ENCODE measurements around the gene CLRN3.

Gene CLRN3, protein sequence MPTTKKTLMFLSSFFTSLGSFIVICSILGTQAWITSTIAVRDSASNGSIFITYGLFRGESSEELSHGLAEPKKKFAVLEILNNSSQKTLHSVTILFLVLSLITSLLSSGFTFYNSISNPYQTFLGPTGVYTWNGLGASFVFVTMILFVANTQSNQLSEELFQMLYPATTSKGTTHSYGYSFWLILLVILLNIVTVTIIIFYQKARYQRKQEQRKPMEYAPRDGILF

GRCh38 chr10:127892743-127893142 is at the start of gene CLRN3:
CLRN3 (minus strand) TSS chr10:127892941; CDS start chr10:127892784, 157 bp downstream.
- no peak for DNase-seq (ENCODE audit: low read depth)

DNA sequence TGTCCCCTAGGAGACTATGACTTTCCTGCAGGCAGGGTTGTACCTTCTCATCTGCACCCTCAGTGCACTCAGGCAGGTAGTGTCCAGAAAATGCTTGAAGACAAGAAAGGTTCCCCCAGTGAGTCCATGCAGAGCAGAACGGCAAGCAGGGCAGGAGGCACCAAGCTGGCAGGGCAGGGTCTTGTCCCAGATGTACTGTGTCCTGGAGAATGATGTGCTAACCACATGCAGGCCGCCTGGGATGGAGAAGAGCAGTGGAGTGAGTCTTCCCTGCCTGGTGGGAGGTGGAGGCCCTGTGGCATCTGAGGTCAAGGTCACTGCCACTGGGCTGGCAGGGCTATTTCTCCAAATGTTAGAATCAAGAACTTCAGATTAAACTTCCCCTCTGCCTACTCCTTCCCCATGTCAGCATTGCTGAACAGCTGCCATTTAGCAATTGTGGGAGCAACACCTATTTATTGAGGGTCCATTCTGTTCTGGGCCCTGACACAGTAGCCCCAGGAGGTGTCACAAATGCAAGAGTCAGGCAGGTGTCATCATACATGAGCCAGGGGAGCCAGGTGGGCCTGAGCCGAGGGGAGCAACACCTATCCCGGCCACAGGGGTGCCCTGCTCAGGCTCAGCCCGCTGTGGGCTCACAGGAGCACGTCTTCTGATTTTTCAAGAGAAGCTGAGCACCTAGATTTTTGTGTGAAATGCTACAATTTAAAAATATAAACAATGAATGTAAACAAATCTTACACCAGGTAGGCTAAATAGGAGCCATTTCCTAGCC is 48.3 kb upstream of the CLRN3 start:
- no peak for DNase-seq (ENCODE audit: low read depth)

- no peak for DNase-seq (ENCODE audit: low read depth)
Measured at GRCh38 chr10:127939786-127940330, 47.1 kb upstream of the CLRN3 start.

DNA sequence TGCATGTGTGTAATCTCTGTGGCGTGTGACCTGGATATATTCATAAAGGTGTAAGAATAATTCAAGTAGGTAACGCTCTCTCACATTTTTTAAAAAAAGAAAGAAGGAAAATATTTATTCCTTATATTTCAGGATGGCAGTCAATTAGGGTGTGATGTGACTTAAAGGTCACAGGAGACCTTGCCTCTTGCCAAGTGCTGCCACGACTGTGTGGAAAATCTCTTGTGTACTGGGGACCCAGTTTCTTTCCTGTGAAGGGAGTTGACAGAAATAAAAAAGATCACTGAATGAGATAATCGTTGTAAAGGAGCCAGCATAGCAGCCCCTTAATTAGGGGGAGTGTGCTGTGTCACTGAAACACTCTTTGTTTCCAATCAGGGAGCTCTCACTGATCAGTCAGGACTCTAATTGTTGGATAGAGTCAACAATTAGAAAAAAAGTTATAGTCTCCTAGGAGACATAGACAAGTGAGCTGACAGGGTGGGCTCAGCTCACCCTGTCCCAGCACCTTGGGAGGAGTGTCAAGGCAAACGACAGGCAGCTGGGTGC is 45.2 kb upstream of the CLRN3 start:
- no peak for DNase-seq (ENCODE audit: low read depth)

GRCh38 chr10:127937069-127937468 is 44.3 kb upstream of the CLRN3 start:
- DNase-seq (ENCODE audit: low read depth), result no peak

GRCh38 chr10:127935071-127935561 is 42.4 kb upstream of the CLRN3 start:
- no peak for DNase-seq (ENCODE audit: low read depth)

DNA sequence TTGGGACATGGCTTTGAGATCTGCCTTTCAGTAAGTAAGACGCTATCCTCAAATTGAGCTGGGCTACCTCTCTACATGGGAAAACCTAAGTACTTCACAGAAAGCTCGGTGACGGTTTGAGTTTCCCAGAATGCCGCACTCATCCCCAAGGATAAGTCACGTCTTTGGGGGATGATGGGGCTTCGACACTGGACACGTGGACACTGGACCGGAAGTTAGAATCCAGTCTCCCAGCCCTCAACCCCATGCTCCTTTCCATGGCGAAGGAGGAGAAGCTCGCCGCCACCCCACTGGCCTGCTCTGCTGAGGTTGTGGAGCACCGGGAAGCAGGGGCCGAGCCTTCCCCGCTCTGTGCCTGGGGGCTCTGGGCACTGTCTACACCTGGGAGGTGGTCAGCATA is 41.6 kb upstream of the CLRN3 start:
- DNase-seq (ENCODE audit: low read depth), result no peak

- DNase-seq (ENCODE audit: low read depth), result no peak
Measured at GRCh38 chr10:127933271-127933670, 40.5 kb upstream of the CLRN3 start.

DNA sequence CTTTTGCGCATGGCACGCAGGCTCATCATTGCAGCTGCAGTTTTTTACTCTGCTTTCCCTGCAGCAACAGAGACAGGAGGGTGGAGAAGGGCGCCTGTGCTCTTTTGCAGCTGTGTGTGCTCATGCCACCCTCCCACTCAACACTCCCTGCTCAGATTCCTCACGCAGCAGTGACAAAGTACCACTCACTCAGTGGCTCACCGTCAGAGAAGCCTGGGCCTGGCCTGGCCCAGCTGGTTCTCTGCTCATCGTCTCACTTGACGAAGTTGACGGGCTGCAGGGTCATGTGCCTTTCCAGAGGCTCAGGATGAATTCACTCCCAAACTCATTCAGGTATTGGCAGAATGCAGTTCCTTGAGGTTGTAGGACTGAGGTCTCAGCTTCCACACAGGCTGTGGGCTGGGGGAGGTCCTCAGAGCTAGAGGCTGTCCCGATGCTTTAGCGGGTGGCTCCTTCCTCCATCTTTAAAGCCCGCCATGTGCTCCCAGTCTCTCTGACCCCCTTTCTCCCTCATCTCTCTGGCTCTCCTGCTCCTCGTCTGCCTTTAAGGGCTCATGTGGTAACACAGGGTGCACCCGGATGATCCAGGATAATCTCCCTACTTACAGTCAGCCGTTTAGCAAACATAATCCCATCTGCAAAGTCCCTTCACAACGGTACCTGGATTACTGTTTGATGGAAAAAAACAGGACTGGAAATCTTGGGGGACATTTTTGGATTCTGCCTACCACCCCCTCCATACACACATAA is 40.0 kb upstream of the CLRN3 start:
- DNase-seq (ENCODE audit: low read depth), result no peak

GRCh38 chr10:127928021-127928806 is 35.5 kb upstream of the CLRN3 start:
- DNase-seq (ENCODE audit: low read depth), result no peak

GRCh38 chr10:127926455-127926854 is 33.7 kb upstream of the CLRN3 start:
- no peak for DNase-seq (ENCODE audit: low read depth)

GRCh38 chr10:127925471-127926207 is 32.9 kb upstream of the CLRN3 start:
- DNase-seq (ENCODE audit: low read depth), result no peak

- no peak for DNase-seq (ENCODE audit: low read depth)
Measured at GRCh38 chr10:127923646-127924045, 30.9 kb upstream of the CLRN3 start.

GRCh38 chr10:127922675-127923366 is 30.1 kb upstream of the CLRN3 start:
- peak; percentile 34 for DNase-seq (ENCODE audit: low read depth)

GRCh38 chr10:127922206-127922605 is 29.5 kb upstream of the CLRN3 start:
- DNase-seq (ENCODE audit: low read depth), result no peak

GRCh38 chr10:127921753-127922145 is 29.0 kb upstream of the CLRN3 start:
- no peak for DNase-seq (ENCODE audit: low read depth)

- DNase-seq (ENCODE audit: low read depth), result no peak
Measured at GRCh38 chr10:127921075-127921752, 28.5 kb upstream of the CLRN3 start.

DNA sequence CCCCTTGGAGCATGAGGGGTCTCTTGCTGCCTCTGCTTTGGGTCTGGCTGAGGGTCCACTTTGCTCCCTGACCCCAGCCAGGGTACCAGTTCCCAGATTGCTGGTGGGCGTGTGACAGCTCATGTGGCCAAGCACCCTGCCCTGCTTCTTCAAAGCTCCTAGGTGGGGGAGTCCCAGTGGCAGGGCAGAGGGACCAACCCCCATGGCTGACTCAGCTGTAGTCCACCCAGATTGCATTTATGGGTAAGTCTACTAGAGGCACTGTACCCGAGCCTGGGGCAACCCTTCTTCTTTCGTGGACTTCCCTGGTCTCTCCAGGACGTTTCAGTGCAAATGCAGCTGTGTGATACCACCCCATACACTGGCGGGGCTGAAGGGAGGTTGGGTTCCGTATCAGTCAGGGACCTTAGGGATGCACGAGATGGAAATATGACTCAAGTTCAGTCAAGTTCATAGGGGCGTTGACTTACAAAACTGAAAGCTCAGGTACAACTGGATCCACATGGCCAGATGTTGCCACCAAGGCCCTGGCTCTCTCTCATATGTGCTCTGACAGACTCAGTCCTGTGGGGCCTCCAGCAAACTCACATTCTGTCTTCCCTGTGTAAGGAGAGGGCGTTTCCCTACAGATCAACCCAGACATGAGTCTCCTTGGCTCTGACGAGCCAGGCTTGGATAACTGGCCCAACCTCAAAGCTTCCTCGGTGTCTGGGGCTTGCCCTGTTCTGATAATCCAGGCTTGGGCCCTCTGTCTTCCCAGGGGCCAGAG is 27.7 kb upstream of the CLRN3 start:
- no peak for DNase-seq (ENCODE audit: low read depth)
